Thyroid gland (tissue), 4 donors: ENCODE results near the gene CHST8. TPM values are rescaled to one million over a fixed set of nuclear protein-coding genes. Genes with fewer than 3 reads are reported as not detected.

Source experiments
- DNase-seq, 2 donors: peaks; one replicate each; pipeline ENCODE4 v3.0.0-alpha.2; 2019
- H3K27ac ChIP-seq, 3 donors: fragments of 200-600 bp; sonication (generic); 1 replicate in 2 of 3; 2 replicates in 1 of 3; pipeline ENCODE4 v1.5.1; 2016 to 2019; ENCODE audit warnings: mild to moderate bottlenecking in 1 of 3, moderate library complexity in 1 of 3
- H3K27me3 ChIP-seq: fragments of 200-600 bp; sonication (generic); one replicate; pipeline ENCODE4 v1.5.1; 2019
- H3K36me3 ChIP-seq, 2 donors: fragments of 200-600 bp; sonication (generic); one replicate each; pipeline ENCODE4 v1.5.1; 2016 to 2019
- H3K4me1 ChIP-seq, 2 donors: fragments of 200-600 bp; sonication (generic); one replicate each; pipeline ENCODE4 v1.5.1; 2017 to 2019
- H3K4me3 ChIP-seq, 3 donors: fragments of 200-600 bp; sonication (generic); replicated peaks in 1 of 3; 1 replicate in 2 of 3; 2 replicates in 1 of 3; pipeline ENCODE4 v1.5.1; 2016; ENCODE audit warnings: mild to moderate bottlenecking in 1 of 3
- H3K9me3 ChIP-seq: fragments of 200-600 bp; sonication (generic); one replicate; pipeline ENCODE4 v1.5.1; 2017
- CTCF ChIP-seq, 6 experiments: fragments of 200-600 bp in 3 of 6; fragments of 450-650 bp in 3 of 6; sonication (generic) in 3 of 6; IDR thresholded peaks; one replicate each; pipeline ENCODE4 v1.5.1; 2016 to 2019; ENCODE audit warnings: antibody characterized with exemption in 6 of 6, mild to moderate bottlenecking in 2 of 6, inconsistent platforms in 1 of 6, moderate library complexity in 1 of 6
- POLR2A ChIP-seq, 2 donors: fragments of 450-650 bp; IDR thresholded peaks; one replicate each; pipeline ENCODE4 v1.6.1; 2017; ENCODE audit warnings: antibody characterized with exemption in 2 of 2, mild to moderate bottlenecking in 2 of 2, moderate library complexity in 1 of 2
- WGBS, 2 donors: methylation state at CpG; one replicate each; pipeline ENCODE4 v1.1.5; 2017; 5-methylcytosine and 5-hydroxymethylcytosine counted together
- intact Hi-C: fragments of 100-400 bp; cut with DNase I; formaldehyde crosslinking; loops from one replicate; pipeline ENCODE4 v1.15.1; 2023
- total RNA-seq, 4 donors: library from RNA; depleted of rRNA; stranded (reverse); fragments of >200 nt; gene quantifications; one replicate each; pipeline ENCODE4 v1.2.3, GENCODE V29; 2016

CHST8 gene
- total RNA-seq, 4 donors from 2014 or later = 0.83 to 2.6 (median 1.4) TPM; not detected in 1

DNA sequence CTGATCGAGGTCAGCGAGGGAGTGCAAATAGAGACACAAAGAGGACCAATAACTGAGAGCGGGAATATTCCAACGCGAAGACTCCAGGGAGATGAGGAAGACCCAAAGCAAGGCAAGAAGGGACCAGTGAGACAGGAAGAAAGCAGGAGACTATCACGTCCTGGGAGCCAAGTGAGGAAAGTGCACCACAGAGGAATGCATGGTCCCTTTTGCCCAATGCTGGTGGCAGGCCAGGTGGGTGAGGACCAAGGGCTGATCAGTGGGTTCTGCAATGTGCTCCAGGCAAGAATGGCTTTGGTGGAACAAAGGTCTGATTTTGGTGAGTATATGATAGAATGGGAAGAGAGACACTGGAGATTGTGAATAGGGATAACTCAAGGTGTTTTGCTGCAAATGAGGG lies 25.4 kb downstream of the CHST8 start:
- H3K27ac ChIP-seq = no peak overlapping the region
- 84 to 85% methylated on average over 6 of the region's 6 CpGs for WGBS, 2 donors
- H3K4me3 ChIP-seq = no peak overlapping the region

DNA sequence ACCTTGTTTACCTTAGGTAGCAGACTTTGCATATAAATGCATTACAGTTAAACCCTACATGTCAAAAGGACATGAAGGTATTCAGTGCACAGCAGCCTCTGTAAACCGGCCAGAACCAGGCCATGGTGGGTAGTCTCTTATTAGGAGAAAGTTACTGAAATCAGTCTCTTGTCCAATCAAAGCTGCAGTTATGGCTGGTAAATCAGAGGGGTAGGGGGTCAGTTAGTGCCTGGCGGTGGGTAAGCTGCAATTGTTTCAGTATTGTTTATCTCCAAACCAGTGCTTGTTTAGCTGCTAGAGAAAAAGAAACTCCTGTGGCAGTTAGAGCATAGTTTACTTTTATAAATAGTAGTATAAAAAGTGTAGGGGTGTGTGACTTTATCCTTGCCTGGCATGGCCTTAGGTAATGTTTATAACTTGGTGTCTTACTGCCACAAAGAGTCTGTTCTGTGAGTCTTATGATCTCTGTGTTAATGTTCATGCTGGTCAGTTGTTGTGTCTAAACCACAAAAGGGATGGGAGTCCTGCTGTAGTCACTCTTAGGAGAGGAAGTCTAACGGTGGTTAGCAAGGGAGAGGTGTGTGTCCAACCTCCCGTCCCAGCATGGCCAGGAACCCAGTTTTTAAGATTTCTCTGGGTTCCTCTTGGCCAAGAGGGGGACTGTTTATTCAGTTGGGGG lies 28.0 kb downstream of the CHST8 start:
- intact Hi-C loops = no loop called here
- 61 to 64% methylated on average over 4 of the region's 4 CpGs for WGBS, 2 donors
- no peak overlapping the region for H3K27ac ChIP-seq
- H3K4me3 ChIP-seq = no peak overlapping the region
- H3K9me3 ChIP-seq = no peaks in the 10 kb centered on the region
- TF ChIP-seq POLR2A (IDR thresholded peaks at IDR 0.05) (no peak), CTCF (IDR thresholded peaks at IDR 0.05) (no peak)
- no peaks in the 10 kb centered on the region for H3K27me3 ChIP-seq
- no peaks in the 10 kb centered on the region for H3K4me1 ChIP-seq
- DNase-seq = no peak
- H3K36me3 ChIP-seq = no peaks in the 10 kb centered on the region

More for the DNA sequence above, 25.4 kb downstream of the CHST8 start:
- no peak for TF ChIP-seq CTCF (IDR thresholded peaks at IDR 0.05)
- TF ChIP-seq POLR2A (IDR thresholded peaks at IDR 0.05) = no peak
- Histone ChIP-seq H3K9me3 (no peaks in the 10 kb centered on the region), H3K4me1 (no peaks in the 10 kb centered on the region), H3K27me3 (no peaks in the 10 kb centered on the region), H3K36me3 (no peaks in the 10 kb centered on the region)
- DNase-seq = no peak
- intact Hi-C loops = no loop called here

GRCh38 chr19:33653684-33654083 lies 31.9 kb downstream of the CHST8 start:
- H3K4me3 ChIP-seq = no peak overlapping the region
- no peaks in the 10 kb centered on the region for H3K27me3 ChIP-seq
- 67 to 73% methylated on average over 2 of the region's 2 CpGs for WGBS, 2 donors
- no peaks in the 10 kb centered on the region for H3K4me1 ChIP-seq
- DNase-seq = no peak
- H3K27ac ChIP-seq = no peak overlapping the region
- no peaks in the 10 kb centered on the region for H3K36me3 ChIP-seq
- TF ChIP-seq CTCF (IDR thresholded peaks at IDR 0.05) (no peak), POLR2A (IDR thresholded peaks at IDR 0.05) (no peak)
- intact Hi-C loops = no loop called here
- no peaks in the 10 kb centered on the region for H3K9me3 ChIP-seq

GRCh38 chr19:33654840-33655508 lies 33.2 kb downstream of the CHST8 start:
- no peak for TF ChIP-seq POLR2A (IDR thresholded peaks at IDR 0.05)
- no peak for TF ChIP-seq CTCF (IDR thresholded peaks at IDR 0.05)
- DNase-seq = no peak
- no peaks in the 10 kb centered on the region for H3K9me3 ChIP-seq
- no peaks in the 10 kb centered on the region for H3K27me3 ChIP-seq
- no peak overlapping the region for H3K27ac ChIP-seq
- 85 to 87% methylated on average over 5 to 6 of the region's 7 CpGs for WGBS, 2 donors
- H3K4me3 ChIP-seq = no peak overlapping the region
- H3K4me1 ChIP-seq = no peaks in the 10 kb centered on the region
- intact Hi-C loops = no loop called here
- no peaks in the 10 kb centered on the region for H3K36me3 ChIP-seq

DNA sequence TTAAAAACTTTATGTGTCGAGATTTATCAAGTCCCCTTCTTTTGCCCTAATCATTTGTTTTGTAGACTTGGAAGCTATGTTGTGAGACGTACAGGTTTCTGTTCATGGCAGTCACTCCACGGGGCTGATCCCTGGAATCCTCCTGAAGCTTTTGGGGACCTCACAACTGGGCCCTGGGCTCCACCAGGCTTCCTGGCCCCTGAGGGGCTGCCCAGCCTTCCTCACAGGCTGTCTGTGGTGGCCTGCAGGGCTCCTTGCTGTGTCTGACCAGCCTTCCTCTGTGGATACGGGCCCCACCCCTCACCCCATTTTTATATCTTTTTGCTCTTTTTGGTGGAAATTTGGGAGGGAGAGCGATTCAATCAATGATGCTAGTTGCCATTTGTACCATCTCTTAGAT lies 38.1 kb downstream of the CHST8 start:
- H3K4me1 ChIP-seq = no peaks in the 10 kb centered on the region
- no peak for DNase-seq
- no peaks in the 10 kb centered on the region for H3K27me3 ChIP-seq
- TF ChIP-seq CTCF (IDR thresholded peaks at IDR 0.05) = no peak
- no peak overlapping the region for H3K27ac ChIP-seq
- intact Hi-C loops = no loop called here
- no peak overlapping the region for H3K4me3 ChIP-seq
- WGBS, 2 donors = 80 to 89% methylated on average over 5 of the region's 5 CpGs
- no peaks in the 10 kb centered on the region for H3K36me3 ChIP-seq
- no peaks in the 10 kb centered on the region for H3K9me3 ChIP-seq
